Measurements from ENCODE around the gene CASP8. TPM values are rescaled to one million over a fixed set of nuclear protein-coding genes. Genes with fewer than 3 reads are reported as not detected.
"Not testable (repeated sequence)": the region's sequence is repeated elsewhere in the genome, so short reads cannot be mapped to it uniquely, and the experiment has no call there.

The CASP8 gene
- total RNA-seq, 2 experiments from 2014 or later = 33.0 to 36.1 TPM

GRCh38 chr2:201280191-201281040 lies 20.1 kb downstream of the CASP8 start:
- CTCF ChIA-PET = no interaction called here
- POLR2A ChIA-PET = no interaction called here

GRCh38 chr2:201285499-201285898 lies 25.2 kb downstream of the CASP8 start:
- CTCF ChIA-PET = no interaction called here
- POLR2A ChIA-PET = interaction anchor here (0.6 kb wide), 1 partner anchor 123 kb away, joined by 3 read pairs; no protein-coding TSS in a partner anchor

GRCh38 chr2:201290457-201291148 lies 30.3 kb downstream of the CASP8 start:
- CTCF ChIA-PET = not testable (repeated sequence)
- POLR2A ChIA-PET = interaction anchor here (0.6 kb wide), 1 partner anchor 87 kb away, joined by 5 read pairs; no protein-coding TSS in a partner anchor

- POLR2A ChIA-PET = no interaction called here
These were observed 38.2 kb downstream of the CASP8 start for GRCh38 chr2:201298462-201299052.

GRCh38 chr2:201299929-201300328 lies 39.6 kb downstream of the CASP8 start:
- CTCF ChIA-PET, POLR2A ChIA-PET: not testable (repeated sequence)

More at GRCh38 chr2:201298462-201299052, 38.2 kb downstream of the CASP8 start:
- CTCF ChIA-PET = interaction anchor here (1.0 kb wide), 1 partner anchor 65 kb away, joined by 3 read pairs; no protein-coding TSS in a partner anchor

- ChIA-PET POLR2A (no interaction called here), CTCF (interaction anchor here (1.3 kb wide), 1 partner anchor 38 kb away, joined by 3 read pairs; no protein-coding TSS in a partner anchor)
These were observed 47.5 kb downstream of the CASP8 start for GRCh38 chr2:201307876-201308275.

GRCh38 chr2:201308914-201309313 lies 48.6 kb downstream of the CASP8 start:
- POLR2A ChIA-PET = no interaction called here

GRCh38 chr2:201313362-201313761 lies 53.0 kb downstream of the CASP8 start:
- POLR2A ChIA-PET = no interaction called here
- CTCF ChIA-PET = no interaction called here

More at GRCh38 chr2:201308914-201309313, 48.6 kb downstream of the CASP8 start:
- CTCF ChIA-PET = no interaction called here

- CTCF ChIA-PET = no interaction called here
- POLR2A ChIA-PET = no interaction called here
These were observed 59.2 kb downstream of the CASP8 start for GRCh38 chr2:201319511-201319910.

- ChIA-PET CTCF (no interaction called here), POLR2A (no interaction called here)
These were observed 59.9 kb downstream of the CASP8 start for GRCh38 chr2:201320257-201320656.

- POLR2A ChIA-PET = no interaction called here
These were observed 60.4 kb downstream of the CASP8 start for GRCh38 chr2:201320701-201321100.

GRCh38 chr2:201322772-201323171 lies 62.4 kb downstream of the CASP8 start:
- CTCF ChIA-PET = no interaction called here
- POLR2A ChIA-PET = no interaction called here

More at GRCh38 chr2:201320701-201321100, 60.4 kb downstream of the CASP8 start:
- CTCF ChIA-PET = no interaction called here

- CTCF ChIA-PET = no interaction called here
These were observed 67.3 kb downstream of the CASP8 start for GRCh38 chr2:201327678-201328077.

GRCh38 chr2:201329409-201329808 lies 69.1 kb downstream of the CASP8 start:
- CTCF ChIA-PET = no interaction called here
- POLR2A ChIA-PET = no interaction called here

More at GRCh38 chr2:201327678-201328077, 67.3 kb downstream of the CASP8 start:
- POLR2A ChIA-PET = no interaction called here

Other genes with a start within 250 kb of the CASP8 start
- 10 to 100 TPM; 27.3 to 27.8 TPM for gene HYCC2, start 188.9 kb upstream of the CASP8 start, total RNA-seq
- gene NDUFB3, start 188.5 kb upstream of the CASP8 start, total RNA-seq = 100 to 1,000 TPM; 141 to 147 TPM
- gene CFLAR, start 144.4 kb upstream of the CASP8 start, total RNA-seq = 100 to 1,000 TPM; 279 to 287 TPM
- gene CASP10, start 77.4 kb upstream of the CASP8 start, total RNA-seq = 10 to 100 TPM in 1 of 2 experiments, 1 to 10 TPM in 1; 9.9 to 11.3 TPM
- gene FLACC1, start 96.8 kb downstream of the CASP8 start, total RNA-seq = 1 to 10 TPM in 1 of 2 experiments, under 1 TPM in 1; 0.97 to 1.3 TPM
- 10 to 100 TPM; 22.6 to 23.2 TPM for gene TRAK2, start 190.9 kb downstream of the CASP8 start, total RNA-seq
- 10 to 100 TPM; 23.0 to 25.8 TPM for gene STRADB, start 191.2 kb downstream of the CASP8 start, total RNA-seq

All from activated CD8-positive, alpha-beta memory T cell treated with anti-CD3 and anti-CD28 coated beads for 36 hours (primary cell).